ENCODE measurements around the gene RILPL2.
A peak's percentile ranks its signal among the peaks of the same experiment; 100 is the strongest.
"Not testable (repeated sequence)": the region's sequence is repeated elsewhere in the genome, so short reads cannot be mapped to it uniquely, and the experiment has no call there.

RILPL2 gene

DNA sequence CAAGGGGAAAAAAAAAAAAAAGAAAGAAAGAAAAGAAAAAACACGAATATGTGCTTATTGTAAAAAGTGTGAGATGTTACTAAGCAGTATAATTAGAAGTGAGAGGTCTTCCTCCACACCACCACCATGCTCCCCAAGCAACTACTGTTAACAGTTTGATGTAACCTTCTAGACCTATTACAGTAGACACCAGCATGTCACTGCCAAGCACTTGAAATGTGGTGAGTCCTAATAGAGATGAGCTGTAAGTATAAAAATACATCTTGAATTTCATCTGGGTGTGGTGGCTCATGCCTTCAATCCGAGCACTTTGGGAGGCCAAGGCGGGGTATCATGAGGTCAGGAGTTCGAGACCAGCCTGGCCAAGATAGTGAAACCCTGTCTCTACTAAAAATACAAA lies 13.4 kb upstream of the RILPL2 start:
- DNase-seq = peak; percentile 22 to 61 (median 35)

DNA sequence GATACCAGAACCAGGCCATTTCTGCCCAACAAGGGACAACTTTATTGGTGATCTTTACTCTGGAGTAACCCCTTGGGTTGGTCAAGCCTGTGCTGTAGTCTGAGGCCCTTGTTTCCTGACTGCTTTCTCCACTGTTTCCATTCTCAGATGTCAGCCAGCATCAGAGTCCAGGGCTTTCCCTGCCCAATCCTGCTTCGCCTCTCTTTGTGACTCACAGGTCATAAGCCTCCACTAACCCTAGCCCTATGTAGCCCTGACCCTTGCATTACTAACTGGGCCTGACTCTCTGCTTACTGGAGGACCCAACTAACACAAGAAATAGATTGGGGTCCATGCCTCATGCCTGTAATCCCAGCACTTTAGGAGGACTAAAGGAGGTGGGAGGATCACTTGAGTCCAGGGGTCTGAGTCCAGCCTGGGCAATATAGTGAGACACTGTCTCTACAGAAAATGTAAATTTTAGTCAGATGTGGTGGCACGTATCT lies 12.8 kb upstream of the RILPL2 start:
- DNase-seq = peak; percentile 90 to 97 (median 94)

GRCh38 chr12:123446333-123446713 lies 9.8 kb upstream of the RILPL2 start:
- DNase-seq = no peak

- peak in 2 of 3 donors; percentile 22 to 28 for DNase-seq
Measured at GRCh38 chr12:123445388-123446332, 9.2 kb upstream of the RILPL2 start.

DNA sequence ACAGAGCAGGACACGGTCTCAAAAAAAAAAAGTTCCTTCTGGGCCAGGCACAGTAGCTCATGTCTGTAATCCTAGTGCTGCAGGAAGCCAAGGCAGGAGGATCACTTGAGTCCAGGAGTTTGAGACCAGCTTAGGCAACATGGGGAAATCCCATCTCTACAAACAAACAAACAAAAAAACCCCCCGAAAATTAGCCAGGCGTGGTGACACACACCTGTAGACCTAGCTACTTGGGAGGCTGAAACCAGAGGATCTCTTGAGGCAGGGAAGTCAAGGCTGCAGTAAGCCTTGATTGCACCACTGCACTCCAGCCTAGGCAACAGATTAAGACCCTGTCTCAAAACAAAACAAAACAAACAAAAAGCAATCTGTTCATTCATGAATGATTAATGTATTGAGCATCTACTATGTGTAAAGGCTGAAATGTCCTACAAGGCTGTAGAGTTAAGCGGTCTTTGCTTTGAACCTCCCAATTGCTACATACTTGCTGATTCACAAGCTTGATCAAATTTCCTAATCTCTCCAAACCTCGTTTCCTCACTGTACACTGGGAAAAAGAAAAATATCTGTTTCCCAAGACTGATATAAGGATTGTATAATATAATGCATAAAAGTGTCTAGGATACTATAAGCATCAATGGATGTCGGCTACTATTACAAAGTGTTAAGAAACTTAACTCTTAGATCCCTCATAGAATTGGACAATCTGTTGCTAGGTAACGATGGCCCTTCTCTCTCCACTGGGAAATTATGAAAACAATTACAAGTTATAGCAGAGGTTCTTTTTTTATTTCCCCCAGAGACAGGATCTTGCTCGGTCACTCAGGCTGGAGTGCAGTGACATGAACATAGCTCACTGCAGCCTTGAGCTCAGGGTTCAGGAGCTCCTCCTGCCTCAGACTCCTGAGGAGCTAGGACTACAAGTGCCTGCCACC lies 7.9 kb upstream of the RILPL2 start:
- peak; percentile 58 to 79 (median 77) for DNase-seq

- peak in 1 of 3 donors; percentile 44 for DNase-seq
Measured at GRCh38 chr12:123442774-123443173, 6.3 kb upstream of the RILPL2 start.

- DNase-seq = no peak
Measured at GRCh38 chr12:123441523-123442164, 5.2 kb upstream of the RILPL2 start.

DNA sequence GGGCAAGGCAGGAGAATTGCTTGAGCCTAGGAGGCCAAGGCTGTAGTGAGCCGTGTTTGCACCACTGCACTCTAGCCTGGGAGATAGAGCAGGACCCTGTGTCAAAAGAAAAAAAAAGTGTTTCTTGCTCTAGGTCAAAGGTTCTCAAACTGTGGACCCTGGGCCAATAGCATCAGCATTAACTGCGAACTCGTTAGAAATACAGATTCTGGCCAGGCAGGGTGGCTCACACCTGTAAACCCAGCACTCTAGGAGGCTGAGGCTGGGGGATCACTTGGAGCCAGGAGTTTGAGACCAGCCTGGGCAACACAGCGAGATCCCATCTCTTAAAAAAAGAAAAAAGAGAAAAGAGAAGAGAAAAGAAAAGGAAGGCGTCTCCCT lies 858 bp downstream of the RILPL2 start:
- DNase-seq = peak in 1 of 3 donors; percentile 14

GRCh38 chr12:123433615-123434014 lies 2.9 kb downstream of the RILPL2 start:
- DNase-seq = no peak

- peak; percentile 94 to 97 (median 96) for DNase-seq
Measured at GRCh38 chr12:123431951-123432817, 4.3 kb downstream of the RILPL2 start.

DNA sequence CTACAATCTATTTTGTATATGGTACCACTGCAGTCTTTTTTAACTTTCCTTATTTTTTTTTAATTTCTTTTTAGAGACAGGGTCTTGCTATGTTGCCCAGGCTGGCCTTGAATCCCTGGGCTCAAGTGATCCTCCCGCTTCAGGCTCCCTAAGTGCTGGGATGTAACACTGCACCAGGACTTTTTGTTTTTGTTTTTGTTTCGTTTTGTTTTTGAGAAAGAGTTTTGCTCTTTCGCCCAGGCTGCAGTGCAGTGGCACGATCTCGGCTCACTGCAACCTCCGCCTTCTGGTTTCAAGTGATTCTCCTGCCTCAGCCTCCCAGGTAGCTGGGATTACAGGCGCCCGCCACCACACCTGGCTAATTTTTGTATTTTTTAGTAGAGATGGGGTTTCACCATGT lies 7.4 kb downstream of the RILPL2 start:
- not testable (repeated sequence) for DNase-seq

DNA sequence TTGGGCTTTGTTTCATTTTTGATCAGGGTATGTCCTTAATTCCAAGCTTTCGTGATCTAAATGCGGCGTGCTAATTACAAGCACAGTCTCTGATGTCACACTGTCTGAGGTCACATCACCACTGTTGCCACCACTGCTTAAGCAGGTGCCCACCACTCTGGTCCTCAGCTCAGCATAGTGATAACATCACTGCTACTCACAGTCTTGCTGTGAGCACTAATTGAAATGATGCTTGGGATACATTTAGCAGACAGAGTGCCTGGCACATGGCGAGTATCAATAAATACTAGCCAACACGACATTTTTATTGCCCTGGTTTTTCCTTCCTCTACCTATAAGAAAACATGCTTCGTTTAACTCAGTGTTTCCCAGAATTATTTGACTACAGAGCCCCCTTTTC lies 7.9 kb downstream of the RILPL2 start:
- DNase-seq = no peak

DNA sequence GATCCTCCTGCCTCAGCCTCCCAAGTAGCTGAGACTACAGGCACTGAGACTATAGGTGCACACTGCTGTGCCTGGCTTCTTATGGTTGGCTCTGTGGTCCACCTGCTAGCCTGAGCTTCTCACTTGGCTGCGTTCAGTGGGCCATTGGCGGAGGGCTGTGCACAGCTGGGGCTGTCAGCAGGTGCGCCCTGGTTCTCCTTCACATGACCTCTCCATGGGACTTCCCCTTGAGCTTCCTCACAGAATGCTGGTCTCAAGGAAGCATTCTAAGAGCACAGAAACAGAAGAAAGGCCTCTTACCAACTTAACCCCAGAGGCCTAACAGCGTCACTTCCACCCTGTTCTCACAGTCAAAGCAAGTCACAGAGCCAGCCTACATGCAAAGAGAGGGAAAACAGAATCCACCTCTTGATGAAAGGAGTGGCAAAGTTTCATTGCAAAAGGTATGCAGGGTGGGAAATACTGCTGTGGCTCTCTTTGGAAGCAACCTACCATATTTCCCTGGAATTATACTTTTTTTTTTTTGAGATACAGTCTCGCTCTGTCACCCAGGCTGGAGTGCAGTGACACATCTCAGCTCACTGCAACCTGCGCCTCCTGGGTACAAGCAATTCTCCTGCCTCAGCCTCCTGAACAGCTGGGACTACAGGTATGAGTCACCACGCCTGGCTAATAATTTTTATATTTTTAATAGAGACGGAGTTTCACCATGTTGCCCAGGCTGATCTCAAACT lies 9.3 kb downstream of the RILPL2 start:
- no peak for DNase-seq

GRCh38 chr12:123421314-123421713 lies 15.2 kb downstream of the RILPL2 start:
- no peak for DNase-seq

DNA sequence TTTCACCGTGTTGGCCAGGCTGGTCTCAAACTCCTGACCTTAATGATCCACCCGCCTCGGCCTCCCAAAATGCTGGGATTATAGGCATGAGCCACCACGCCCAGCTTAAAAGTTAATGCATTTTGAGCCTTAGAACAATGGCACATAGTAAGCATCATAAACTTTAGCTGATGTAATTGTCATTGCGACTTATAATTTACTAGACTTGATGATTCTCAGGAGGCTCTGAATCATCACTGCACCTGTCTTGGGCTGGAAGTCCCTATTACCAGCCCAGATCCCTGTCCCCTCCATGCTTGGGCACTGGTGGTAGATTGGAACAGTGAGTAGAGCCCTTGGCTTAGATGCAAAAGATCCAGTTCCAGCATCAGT lies 26.5 kb downstream of the RILPL2 start:
- DNase-seq = no peak

- not testable (repeated sequence) for DNase-seq
Measured at GRCh38 chr12:123409284-123410040, 27.0 kb downstream of the RILPL2 start.

GRCh38 chr12:123408619-123409018 lies 27.9 kb downstream of the RILPL2 start:
- DNase-seq = not testable (repeated sequence)

- not testable (repeated sequence) for DNase-seq
Measured at GRCh38 chr12:123407934-123408333, 28.6 kb downstream of the RILPL2 start.

DNA sequence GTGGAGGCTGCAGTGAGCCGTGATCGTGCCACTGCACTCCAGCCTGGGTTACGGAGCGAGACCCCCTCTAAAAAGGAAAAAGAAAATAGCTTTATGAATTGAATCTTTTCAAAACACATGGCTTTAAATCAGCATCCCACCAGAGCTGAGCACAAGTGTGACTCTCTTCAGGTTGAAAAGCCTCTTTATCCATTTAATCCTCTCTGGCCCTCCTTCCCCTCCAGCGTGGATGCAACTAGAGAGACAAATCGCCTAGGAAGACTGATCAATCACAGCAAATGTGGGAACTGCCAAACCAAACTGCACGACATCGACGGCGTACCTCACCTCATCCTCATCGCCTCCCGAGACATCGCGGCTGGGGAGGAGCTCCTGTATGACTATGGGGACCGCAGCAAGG lies 29.2 kb downstream of the RILPL2 start:
- DNase-seq = not testable (repeated sequence)

DNA sequence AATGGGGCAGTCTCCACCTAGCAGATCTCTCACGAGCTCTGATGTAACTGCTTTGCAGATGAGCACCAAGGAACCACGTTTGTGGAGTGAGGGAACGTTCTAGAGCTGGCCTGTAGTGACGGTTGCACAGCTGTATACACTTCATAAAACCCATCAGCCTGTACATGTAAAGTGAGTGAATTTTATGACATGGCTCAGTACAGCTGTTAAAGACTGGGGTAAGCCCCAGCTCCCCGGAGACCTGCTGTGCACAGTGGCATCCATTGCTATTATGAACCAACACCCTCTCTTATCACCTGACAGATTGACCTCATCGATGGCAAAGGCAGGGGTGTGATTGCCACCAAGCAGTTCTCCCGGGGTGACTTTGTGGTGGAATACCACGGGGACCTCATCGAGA lies 31.9 kb downstream of the RILPL2 start:
- DNase-seq = no peak
